ENCODE measurements around the gene KLHDC9. TPM values are rescaled to one million over a fixed set of nuclear protein-coding genes. Genes with fewer than 3 reads are reported as not detected.

The KLHDC9 gene
- 1.1 and 1.4 TPM in 2 replicates for total RNA-seq

GRCh38 chr1:161098210-161099068, at the start of gene KLHDC9:
KLHDC9 (plus strand) TSS chr1:161098361; CDS start chr1:161098536, 175 bp downstream.

GRCh38 chr1:161069731-161070270, 28.4 kb upstream of the KLHDC9 start, which contains the start of gene ARHGAP30:
ARHGAP30 (minus strand) TSS chr1:161069891; CDS start chr1:161069624, 267 bp downstream.

GRCh38 chr1:161089251-161089924, 8.8 kb upstream of the KLHDC9 start, which contains the start of gene NECTIN4:
NECTIN4 (minus strand) TSS chr1:161089558; CDS start chr1:161089296, 262 bp downstream.

GRCh38 chr1:161117759-161118581, 19.8 kb downstream of the KLHDC9 start, which contains the start of the genes NIT1 and PFDN2:
NIT1 (plus strand) TSS chr1:161118105; CDS start chr1:161118177, 72 bp downstream.
PFDN2 (minus strand) TSS chr1:161118037; CDS start chr1:161118026, 11 bp downstream.

GRCh38 chr1:161132410-161133219, 34.5 kb downstream of the KLHDC9 start, which contains the start of gene DEDD:
DEDD (minus strand) TSS chr1:161132667; CDS start chr1:161124462, 8,205 bp downstream.

Other genes starting within 250 kb of the KLHDC9 start
- gene CD244, start 235.5 kb upstream of the KLHDC9 start, total RNA-seq, result not detected in 2 replicates
- not detected in 2 replicates for gene ITLN1, start 213.2 kb upstream of the KLHDC9 start, total RNA-seq
- 0.21 TPM in 1 of 2 replicates, not detected in the other for gene ITLN2, start 143.6 kb upstream of the KLHDC9 start, total RNA-seq
- gene F11R, start 77.2 kb upstream of the KLHDC9 start, total RNA-seq, result 210 and 292 TPM in 2 replicates
- 38.3 and 78.6 TPM in 2 replicates for gene TSTD1, start 59.4 kb upstream of the KLHDC9 start, total RNA-seq
- gene USF1, start 52.4 kb upstream of the KLHDC9 start, total RNA-seq, result 47.0 and 60.1 TPM in 2 replicates
- gene ARHGAP30, start 28.5 kb upstream of the KLHDC9 start, total RNA-seq, result 0.43 and 0.68 TPM in 2 replicates
- 81.0 and 91.3 TPM in 2 replicates for gene NECTIN4, start 8.8 kb upstream of the KLHDC9 start, total RNA-seq
- 88.4 and 180 TPM in 2 replicates for gene PFDN2, start 19.7 kb downstream of the KLHDC9 start, total RNA-seq
- 30.2 and 45.1 TPM in 2 replicates for gene NIT1, start 19.7 kb downstream of the KLHDC9 start, total RNA-seq
- 30.1 and 37.2 TPM in 2 replicates for gene DEDD, start 34.3 kb downstream of the KLHDC9 start, total RNA-seq
- gene UFC1, start 55.6 kb downstream of the KLHDC9 start, total RNA-seq, result 56.7 and 63.3 TPM in 2 replicates
- 6.8 and 10.6 TPM in 2 replicates for gene USP21, start 61.1 kb downstream of the KLHDC9 start, total RNA-seq
- gene PPOX, start 68.1 kb downstream of the KLHDC9 start, total RNA-seq, result 7.0 and 11.6 TPM in 2 replicates
- 16.1 and 30.6 TPM in 2 replicates for gene B4GALT3, start 79.1 kb downstream of the KLHDC9 start, total RNA-seq
- gene ADAMTS4, start 100.7 kb downstream of the KLHDC9 start, total RNA-seq, result under 0.01 TPM in 2 replicates
- 115 and 136 TPM in 2 replicates for gene NDUFS2, start 104.0 kb downstream of the KLHDC9 start, total RNA-seq
- gene FCER1G, start 116.9 kb downstream of the KLHDC9 start, total RNA-seq, result 0.34 TPM in 1 of 2 replicates, not detected in the other
- gene APOA2, start 125.3 kb downstream of the KLHDC9 start, total RNA-seq, result not detected in 2 replicates
- gene TOMM40L, start 127.7 kb downstream of the KLHDC9 start, total RNA-seq, result 10.9 and 11.7 TPM in 2 replicates
- gene NR1I3, start 139.8 kb downstream of the KLHDC9 start, total RNA-seq, result not detected in 2 replicates
- under 0.01 and 6.0 TPM in 2 replicates for gene PCP4L1, start 160.4 kb downstream of the KLHDC9 start, total RNA-seq
- gene MPZ, start 211.6 kb downstream of the KLHDC9 start, total RNA-seq, result under 0.01 and 0.07 TPM in 2 replicates
- gene SDHC, start 216.0 kb downstream of the KLHDC9 start, total RNA-seq, result 17.7 and 19.8 TPM in 2 replicates

Data from nasal cavity respiratory epithelium epithelial cell of viscerocranial mucosa (primary cell).